ENCODE results near the gene PPIP5K1.

GRCh38 chr15:43550527-43551363, 39.3 kb downstream of the PPIP5K1 start:
- TF ChIP-seq, protein P1, sequence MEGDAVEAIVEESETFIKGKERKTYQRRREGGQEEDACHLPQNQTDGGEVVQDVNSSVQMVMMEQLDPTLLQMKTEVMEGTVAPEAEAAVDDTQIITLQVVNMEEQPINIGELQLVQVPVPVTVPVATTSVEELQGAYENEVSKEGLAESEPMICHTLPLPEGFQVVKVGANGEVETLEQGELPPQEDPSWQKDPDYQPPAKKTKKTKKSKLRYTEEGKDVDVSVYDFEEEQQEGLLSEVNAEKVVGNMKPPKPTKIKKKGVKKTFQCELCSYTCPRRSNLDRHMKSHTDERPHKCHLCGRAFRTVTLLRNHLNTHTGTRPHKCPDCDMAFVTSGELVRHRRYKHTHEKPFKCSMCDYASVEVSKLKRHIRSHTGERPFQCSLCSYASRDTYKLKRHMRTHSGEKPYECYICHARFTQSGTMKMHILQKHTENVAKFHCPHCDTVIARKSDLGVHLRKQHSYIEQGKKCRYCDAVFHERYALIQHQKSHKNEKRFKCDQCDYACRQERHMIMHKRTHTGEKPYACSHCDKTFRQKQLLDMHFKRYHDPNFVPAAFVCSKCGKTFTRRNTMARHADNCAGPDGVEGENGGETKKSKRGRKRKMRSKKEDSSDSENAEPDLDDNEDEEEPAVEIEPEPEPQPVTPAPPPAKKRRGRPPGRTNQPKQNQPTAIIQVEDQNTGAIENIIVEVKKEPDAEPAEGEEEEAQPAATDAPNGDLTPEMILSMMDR (conservative IDR thresholded peaks at IDR 0.05; ENCODE audit: low read depth, low read length) = no peak
- no peak for TF ChIP-seq EZH2 (IDR thresholded peaks at IDR 0.05; ENCODE audit: borderline replicate concordance, low read depth, low read length, poor library complexity, severe bottlenecking)
